RWPE1 (cell line): ENCODE measurements around the gene NQO2.
"Not testable (repeated sequence)": the region's sequence is repeated elsewhere in the genome, so short reads cannot be mapped to it uniquely, and the experiment has no call there.

Experiments used
- CTCF ChIA-PET: fragments of 350-600 bp; sonication (Branson Sonifier 250); formaldehyde crosslinking; extraction: SDS; loops from one replicate; lab custom pipeline; 2021; lab: Yijun Ruan, JAX
- POLR2A ChIA-PET: fragments of 400-600 bp; formaldehyde crosslinking; extraction: SDS; loops from one replicate; lab custom pipeline; 2020; ENCODE audit warnings: antibody characterized with exemption; ENCODE audit not compliant: low non-redundant PET; lab: Yijun Ruan, JAX
- DNase-seq: peaks from one replicate; pipeline ENCODE4 v3.0.0; 2012; ENCODE audit warnings: low spot score
- H3K27ac ChIP-seq: fragments of 450-650 bp; 2 replicates; pipeline ENCODE4 v1.5.1; 2017
- TF ChIP-seq, protein P1 (sequence below): fragments of 450-650 bp; conservative IDR thresholded peaks from 2 replicates; pipeline ENCODE4 v1.5.1; 2017; ENCODE audit warnings: low read depth, mild to moderate bottlenecking

NQO2 gene

GRCh38 chr6:3041606-3042005 lies 41.9 kb downstream of the NQO2 start:
- TF ChIP-seq, protein P1, sequence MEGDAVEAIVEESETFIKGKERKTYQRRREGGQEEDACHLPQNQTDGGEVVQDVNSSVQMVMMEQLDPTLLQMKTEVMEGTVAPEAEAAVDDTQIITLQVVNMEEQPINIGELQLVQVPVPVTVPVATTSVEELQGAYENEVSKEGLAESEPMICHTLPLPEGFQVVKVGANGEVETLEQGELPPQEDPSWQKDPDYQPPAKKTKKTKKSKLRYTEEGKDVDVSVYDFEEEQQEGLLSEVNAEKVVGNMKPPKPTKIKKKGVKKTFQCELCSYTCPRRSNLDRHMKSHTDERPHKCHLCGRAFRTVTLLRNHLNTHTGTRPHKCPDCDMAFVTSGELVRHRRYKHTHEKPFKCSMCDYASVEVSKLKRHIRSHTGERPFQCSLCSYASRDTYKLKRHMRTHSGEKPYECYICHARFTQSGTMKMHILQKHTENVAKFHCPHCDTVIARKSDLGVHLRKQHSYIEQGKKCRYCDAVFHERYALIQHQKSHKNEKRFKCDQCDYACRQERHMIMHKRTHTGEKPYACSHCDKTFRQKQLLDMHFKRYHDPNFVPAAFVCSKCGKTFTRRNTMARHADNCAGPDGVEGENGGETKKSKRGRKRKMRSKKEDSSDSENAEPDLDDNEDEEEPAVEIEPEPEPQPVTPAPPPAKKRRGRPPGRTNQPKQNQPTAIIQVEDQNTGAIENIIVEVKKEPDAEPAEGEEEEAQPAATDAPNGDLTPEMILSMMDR: no peak
- CTCF ChIA-PET: no interaction called here
- POLR2A ChIA-PET: no interaction called here
- no peak overlapping the region for H3K27ac ChIP-seq
- DNase-seq: no peak

GRCh38 chr6:3045369-3045768 lies 45.7 kb downstream of the NQO2 start:
- H3K27ac ChIP-seq: no peak overlapping the region
- ChIA-PET CTCF (no interaction called here), POLR2A (no interaction called here)
- TF ChIP-seq, protein P1: no peak
- no peak for DNase-seq

DNA sequence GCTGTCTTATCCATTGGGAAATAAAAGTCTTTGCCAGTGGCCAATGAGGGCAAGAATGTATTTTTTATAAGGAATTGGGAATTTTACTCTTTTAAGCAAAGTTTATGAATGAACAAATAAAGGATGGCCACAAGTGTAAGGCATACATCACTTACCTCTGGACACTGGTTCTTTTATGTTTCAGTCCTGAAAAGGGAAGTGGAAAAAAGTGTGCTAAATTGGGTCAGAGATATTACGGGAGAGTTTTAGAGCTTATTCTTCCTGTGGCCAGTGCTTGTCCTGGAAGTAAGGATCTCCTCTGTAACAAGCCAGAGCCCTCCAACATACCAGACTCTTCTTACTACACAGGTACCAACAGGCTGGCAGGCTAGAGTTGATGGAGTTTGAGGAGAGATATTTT lies 46.1 kb downstream of the NQO2 start:
- ChIA-PET POLR2A (no interaction called here), CTCF (no interaction called here)

DNA sequence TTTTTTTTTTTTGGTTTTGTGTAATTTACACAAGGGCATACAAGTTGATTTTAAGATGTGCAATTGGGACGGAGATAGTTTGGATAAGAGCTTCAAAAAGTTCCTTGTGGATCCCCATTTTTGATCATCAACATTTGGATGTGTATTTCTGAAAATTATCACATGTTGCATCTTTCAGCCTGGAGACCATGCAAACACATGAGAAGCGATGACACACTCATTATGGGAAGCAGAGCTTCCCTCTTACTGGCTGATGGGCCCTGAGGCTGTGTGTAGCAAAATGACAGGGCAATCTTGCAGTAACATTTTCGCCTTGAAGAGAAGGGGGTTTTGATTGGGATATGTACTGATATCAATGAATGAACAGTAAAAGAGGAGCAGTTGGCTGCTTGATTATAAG lies 46.6 kb downstream of the NQO2 start:
- POLR2A ChIA-PET: no interaction called here
- DNase-seq: no peak
- no peak overlapping the region for H3K27ac ChIP-seq
- CTCF ChIA-PET: no interaction called here
- TF ChIP-seq, protein P1: no peak

More for the DNA sequence above, 46.1 kb downstream of the NQO2 start:
- TF ChIP-seq, protein P1: no peak
- H3K27ac ChIP-seq: no peak overlapping the region
- no peak for DNase-seq

GRCh38 chr6:3048009-3048408 lies 48.3 kb downstream of the NQO2 start:
- H3K27ac ChIP-seq, DNase-seq, POLR2A ChIA-PET: not testable (repeated sequence)
- CTCF ChIA-PET: interaction anchor here (0.8 kb wide), 1 partner anchor 46 kb away, joined by 3 read pairs; no protein-coding TSS in a partner anchor

DNA sequence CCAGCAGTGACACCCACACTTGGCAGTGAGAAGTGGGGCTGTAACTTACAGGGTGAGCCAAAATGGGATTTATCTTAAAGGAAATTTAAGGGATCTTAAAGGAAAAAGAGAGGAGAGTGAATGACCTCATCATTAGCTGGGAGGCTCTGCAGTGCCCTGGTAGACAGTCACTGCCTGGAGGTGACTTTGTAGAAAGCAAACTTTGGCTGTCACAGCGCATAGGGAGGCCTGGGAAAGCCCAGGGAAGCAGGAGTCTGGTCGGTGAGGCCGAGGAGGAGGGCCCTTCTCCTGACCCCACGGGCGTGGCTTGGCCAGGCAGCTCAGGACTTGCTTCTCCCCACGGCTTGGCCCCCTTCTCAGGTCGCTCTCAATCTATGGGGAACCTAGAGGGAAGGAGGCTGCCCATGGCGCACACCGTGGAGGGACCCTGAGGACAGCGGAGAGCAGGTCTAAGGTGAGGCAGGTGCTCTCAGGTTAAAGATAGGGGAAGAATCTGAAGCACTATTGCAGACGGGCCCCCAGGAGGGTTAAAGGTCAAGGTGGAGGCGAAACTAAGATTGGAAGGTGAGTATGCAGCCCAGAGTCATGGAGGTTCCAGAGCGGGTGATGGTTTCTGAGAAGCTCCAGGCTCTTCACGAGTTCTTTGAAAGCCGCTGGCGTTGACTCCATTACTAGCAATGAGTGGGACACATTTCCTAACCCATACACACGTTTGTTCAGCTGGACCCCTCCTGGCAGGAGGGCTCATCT lies 53.0 kb downstream of the NQO2 start:
- CTCF ChIA-PET: interaction anchor here (0.6 to 1.2 kb wide), 2 partner anchors 46 to 50 kb away, joined by 4 to 7 read pairs; no protein-coding TSS in a partner anchor
- DNase-seq: no peak
- H3K27ac ChIP-seq: peak overlapping the region; percentile 66
- POLR2A ChIA-PET: no interaction called here
- TF ChIP-seq, protein P1: no peak

- TF ChIP-seq, protein P1: no peak
- H3K27ac ChIP-seq: peak overlapping the region; percentile 66
- ChIA-PET POLR2A (interaction anchor here (0.9 kb wide), 1 partner anchor 30 kb away, joined by 4 read pairs; no protein-coding TSS in a partner anchor), CTCF (interaction anchor here (0.5 to 1.2 kb wide), 3 partner anchors 47 to 121 kb away, joined by 3 to 7 read pairs (median 4); no protein-coding TSS in a partner anchor)
- DNase-seq: no peak
Measured at GRCh38 chr6:3053231-3053508, 53.5 kb downstream of the NQO2 start.

DNA sequence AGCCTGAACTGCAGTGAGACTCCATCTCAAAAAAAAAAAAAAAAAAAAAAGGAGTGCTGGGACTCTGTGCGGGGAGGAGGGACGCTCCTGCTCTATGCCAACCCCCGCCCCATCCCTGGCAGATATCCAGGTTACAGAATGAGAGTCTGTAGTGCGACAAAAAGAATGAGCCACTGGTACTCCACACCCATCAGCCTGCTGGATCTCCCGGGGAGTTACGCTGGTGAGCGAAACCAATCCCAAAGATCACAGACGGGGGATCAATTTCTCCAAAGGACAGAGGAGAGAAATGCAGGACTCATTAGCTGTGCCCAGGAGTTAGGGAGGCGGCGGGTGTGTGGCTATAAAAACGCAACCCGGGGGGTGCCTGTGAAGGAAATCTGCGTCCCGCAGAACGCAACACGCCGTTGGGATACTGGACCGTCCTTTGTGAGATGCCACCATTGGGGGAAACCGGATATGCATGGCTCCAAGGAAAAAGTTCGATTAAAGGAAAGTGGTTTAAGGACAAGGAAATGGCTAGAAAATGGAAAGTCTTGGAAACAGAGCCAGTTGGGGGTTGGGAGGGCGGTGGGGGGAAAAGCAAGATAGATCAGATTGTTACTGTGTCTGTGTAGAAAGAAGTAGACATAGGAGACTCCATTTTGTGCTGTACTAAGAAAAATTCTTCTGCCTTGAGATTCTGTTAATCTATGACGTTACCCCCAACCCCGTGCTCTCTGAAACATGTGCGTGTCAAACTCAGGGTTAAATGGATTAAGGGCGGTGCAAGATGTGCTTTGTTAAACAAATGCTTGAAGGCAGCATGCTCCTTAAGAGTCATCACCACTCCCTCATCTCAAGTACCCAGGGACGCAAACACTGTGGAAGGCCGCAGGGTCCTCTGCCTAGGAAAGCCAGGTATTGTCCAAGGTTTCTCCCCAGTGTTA lies 54.8 kb downstream of the NQO2 start:
- H3K27ac ChIP-seq: peak overlapping the region; percentile 66
- DNase-seq: not testable (repeated sequence)
- POLR2A ChIA-PET: interaction anchor here (0.6 to 0.9 kb wide), 6 partner anchors 31 to 1443 kb away, joined by 3 to 6 read pairs (median 5); partner anchors contain the start of gene PSMG4
- CTCF ChIA-PET: interaction anchor here (1.2 kb wide), 1 partner anchor 52 kb away, joined by 7 read pairs; no protein-coding TSS in a partner anchor

DNA sequence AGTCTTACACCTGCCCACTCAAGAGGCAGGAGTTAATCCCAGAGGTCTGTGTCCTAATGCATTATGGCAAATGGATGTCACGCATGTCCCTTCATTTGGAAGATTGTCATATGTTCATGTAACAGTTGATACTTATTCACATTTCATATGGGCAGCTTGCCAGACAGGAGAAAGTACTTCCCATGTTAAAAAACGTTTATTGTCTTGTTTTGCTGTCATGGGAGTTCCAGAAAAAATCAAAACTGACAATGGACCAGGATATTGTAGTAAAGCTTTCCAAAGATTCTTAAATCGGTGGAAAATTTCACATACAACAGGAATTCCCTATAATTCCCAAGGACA lies 55.4 kb downstream of the NQO2 start:
- DNase-seq, H3K27ac ChIP-seq, CTCF ChIA-PET, POLR2A ChIA-PET: not testable (repeated sequence)
